Stimulated activated CD8-positive, alpha-beta memory T cell treated with anti-CD3 and anti-CD28 coated beads, Interleukin-4, amount 100 ng/mL, for 48 hours (primary cell): Measurements from ENCODE around the gene ANKRD31.
"Not testable (repeated sequence)": the region's sequence is repeated elsewhere in the genome, so short reads cannot be mapped to it uniquely, and the experiment has no call there.

Experiments used
- DNase-seq: peaks from one replicate; pipeline ENCODE4 v3.0.0-alpha.2; 2020

The ANKRD31 gene, protein sequence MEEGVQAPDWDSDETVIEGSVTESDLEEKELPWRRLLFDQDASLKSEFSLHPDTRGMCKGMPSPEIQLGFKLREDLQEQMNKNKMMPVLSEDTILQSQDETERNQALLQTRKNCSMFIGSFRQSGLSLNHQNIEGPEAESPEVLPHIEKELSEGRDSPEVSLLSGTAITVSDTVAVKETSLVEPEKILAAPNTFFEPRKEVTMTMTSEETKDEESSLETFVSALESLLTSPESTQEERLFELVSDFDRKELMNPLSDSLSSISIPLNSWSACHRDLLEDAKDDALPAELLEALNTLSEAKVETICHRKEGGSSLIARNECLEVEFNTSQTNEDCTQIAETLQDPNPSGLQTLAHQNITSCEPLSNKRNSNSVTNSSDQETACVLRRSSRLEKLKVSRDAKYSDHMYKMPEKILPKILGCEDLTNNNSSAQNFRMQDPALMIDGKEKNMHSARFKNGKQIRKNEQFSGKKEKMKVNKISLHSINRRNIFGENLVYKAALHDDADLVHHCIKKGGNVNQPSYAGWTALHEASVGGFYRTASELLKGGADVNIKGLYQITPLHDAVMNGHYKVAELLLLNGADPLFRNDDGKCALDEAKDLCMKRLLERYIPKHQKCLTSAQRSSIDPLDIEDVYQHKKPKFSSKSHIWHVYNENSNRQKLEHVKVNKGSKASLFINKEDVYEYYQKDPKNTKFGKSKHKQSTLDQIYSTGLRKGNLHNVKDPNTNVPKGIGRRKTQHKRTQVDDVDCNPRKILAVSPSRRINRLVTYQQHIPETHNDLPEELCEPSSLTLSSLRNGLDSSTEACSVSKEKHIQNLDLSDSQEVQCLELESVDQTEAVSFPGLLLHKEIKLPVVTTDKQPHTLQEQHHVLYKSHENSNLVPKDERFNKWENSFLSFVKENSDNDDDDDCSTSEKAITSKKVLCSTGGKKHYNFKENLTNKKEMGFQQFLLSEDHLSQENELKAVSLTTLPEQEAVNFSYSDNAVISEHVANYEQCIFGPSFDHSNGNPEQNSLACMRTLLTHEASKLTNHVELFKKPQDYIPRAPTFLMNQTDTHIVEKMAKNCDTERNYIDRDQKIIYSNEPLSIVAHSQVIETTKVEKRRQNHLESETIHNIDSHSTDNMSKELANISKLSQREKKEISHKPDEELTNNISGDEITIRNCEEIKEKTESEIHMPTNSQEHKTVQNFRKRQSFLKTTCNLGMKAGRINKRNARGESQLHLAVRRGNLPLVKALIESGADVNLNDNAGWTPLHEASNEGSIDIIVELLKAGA (N-terminal part only)

DNA sequence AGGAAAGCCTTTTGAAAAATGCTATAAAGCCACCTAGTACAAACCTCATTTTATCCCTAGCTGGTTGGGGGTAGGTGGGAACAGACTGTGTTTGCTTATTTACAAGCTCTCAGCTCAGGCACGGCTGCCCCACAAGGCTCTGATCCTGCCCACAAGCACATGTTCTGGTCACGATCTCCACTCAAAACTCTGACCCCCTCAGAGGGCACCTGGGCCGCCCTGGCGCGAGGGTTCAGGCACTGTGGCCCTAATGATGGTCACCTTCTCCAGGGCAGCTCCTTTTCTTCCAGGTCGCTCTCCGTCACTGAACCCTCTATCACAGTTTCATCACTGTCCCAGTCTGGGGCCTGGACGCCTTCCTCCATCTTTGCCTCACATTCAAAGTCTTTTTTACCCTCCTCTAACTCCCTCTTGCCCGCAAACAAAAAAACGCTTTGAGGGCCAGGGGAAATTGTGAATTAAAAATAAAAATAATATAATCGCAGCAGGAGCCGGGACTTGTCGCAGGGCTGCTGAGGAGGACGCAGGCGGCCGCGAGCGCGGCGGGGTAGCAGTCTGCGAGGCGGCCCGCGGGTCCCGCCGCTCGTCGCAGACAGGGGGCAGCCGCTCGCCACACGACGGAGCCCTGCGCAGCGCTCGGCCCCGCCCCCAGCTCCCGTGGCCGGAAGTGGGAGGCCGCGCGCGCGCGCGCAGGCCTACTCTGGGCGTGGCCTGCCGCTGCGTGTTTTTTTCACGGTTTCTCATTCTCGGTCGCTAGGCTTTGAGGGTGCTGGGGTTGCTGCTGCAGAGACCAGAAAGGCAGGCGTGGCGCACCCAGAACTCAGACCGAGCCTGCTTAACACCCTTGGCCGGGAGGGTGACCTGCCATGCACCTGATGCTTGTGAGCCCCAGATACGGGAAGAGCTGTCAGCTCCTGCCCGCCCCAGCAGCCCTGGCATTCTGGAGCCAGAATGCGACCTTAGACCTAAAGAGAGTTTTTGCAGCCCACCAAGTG is at the start of gene ANKRD31:
Gene ANKRD31, minus strand, starts transcription at position 557 of the 995 bp plus-strand sequence. Its CDS starts 192 bp downstream, at position 365.
- DNase-seq = peak; percentile 90

DNA sequence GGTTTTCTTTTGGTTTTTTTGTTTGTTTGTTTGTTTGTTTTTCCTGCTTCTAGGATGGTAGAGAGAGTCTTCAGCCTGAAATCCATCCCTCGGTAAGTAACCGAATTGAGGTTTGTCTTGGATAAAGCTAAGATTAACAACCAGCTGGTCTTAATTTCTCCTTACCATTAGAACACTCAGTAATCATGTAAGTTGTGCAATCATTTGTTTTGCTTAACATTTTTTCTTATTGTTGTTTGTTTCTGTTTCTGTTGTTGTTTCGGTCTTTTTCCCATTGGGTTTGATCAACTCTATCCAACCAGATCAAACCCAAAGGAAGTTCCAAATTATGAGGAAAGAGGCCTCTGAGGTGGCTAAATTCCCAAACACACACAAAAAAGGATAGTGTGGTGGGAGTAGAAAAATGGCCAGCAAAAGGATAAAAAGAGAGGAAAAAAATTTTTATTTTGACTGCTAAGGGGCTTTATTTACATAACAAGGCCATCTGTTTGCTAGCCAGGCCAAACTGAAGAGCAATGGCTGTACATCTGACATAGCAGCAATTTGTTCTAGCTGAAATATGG is 49.6 kb upstream of the ANKRD31 start:
- no peak for DNase-seq

DNA sequence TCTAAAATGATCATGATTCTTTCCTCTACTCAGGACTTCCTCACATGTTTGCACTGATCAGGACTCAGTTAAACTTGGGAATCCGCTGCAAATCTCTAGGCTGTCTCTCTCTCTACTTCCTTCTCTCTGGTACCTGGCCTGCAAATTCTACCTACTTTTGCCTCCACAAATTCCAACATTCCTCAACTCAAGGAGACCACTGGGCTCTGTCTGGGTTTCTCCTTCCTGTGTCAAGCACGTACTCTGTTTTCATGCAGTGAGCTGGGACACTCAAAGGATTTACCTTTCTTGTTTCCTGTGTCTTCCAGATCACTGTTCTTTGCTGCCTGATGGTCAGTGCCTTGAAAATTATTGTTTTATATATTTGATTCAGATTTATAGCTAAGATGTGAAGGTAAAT is 45.9 kb upstream of the ANKRD31 start:
- DNase-seq = no peak

DNA sequence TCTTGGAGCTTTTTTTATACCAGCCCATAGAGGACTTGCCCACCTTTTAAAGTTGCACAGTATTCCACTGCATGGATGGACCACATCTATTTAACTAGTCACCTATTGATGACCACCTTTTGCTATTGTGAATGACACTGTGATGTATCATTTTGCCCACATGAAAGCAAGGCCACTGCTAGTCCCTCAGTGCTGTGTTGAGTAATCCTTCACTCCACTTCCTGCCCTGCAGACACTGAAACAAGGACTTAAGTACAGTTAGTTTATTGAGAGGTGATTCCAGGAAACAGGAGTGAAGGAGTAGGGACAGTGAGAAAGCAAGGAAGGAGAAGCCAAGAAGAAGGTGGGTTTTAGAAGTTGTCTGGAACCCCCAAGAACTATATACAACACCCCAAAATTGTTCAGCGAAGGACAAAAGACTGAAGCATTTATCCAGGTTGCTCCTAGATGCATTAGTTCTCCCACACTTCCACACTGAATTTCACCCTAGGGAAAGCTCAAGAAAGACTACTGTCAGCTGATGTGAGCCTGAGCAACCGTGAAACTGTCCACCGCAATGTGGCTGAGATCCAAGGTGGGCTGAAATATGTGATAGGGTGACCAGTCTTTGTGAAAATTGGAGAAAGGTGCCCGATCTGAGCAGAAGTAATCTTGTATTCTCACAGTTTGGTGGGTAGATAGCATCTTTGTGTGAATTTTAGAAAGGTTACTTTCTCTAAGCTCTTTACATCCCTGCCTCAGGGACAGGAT is 45.2 kb upstream of the ANKRD31 start:
- DNase-seq = no peak

DNA sequence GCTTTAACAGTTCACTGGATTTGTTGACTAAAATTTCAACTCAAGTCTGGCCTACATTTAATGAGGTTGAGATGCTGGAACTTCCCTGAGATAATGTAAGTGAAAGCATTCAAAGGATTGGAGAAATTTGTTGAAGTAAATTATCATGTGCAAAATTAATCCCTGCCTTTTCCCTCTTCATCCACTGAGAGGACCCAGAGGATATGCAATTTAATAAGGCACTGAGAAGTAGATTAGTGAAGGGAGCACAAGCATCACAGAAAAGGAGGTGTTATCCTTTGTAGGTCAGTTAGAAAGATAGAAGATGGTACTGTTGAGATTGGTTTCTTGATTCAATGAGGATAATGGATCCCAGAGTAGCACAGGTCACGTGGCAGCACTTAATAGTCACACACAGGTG is 42.6 kb upstream of the ANKRD31 start:
- DNase-seq = no peak

DNA sequence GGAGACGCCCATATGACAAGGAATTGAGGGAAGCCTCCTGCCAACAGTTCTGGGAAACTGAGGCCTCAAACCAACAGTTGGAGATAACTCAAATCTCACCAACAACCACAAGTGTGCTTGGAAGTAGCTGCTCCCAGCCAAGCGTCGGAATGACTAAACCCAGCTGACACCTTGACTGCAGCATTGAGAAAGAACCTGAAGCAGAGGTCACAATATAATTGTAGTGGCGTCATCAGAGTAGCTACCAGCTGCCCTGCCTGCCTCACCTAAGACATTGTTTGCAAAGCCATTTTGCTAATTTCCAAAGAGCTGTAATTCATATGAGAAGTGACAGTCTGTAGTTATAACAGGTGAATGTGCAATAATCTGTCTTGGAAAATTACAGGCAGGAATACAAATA is 40.8 kb upstream of the ANKRD31 start:
- DNase-seq = no peak

DNA sequence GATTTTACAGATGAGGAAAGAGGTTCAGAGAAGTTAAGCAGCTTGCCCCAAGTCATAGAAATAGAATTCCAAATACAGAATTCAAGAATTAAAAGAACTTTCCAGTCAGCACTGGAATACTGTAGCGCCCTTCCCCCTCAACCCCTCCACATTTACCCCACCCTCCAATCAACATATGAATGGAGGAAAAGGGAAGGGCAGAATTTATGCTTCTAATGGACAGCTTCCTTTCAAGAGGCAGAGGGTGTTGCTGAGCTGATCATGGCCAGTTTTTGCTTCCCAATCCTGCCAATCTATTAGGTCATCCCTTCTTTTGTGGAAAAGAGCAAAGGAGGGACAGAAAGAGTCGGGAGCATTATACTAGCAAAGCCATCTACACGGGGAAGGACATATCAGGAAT is 39.1 kb upstream of the ANKRD31 start:
- no peak for DNase-seq

DNA sequence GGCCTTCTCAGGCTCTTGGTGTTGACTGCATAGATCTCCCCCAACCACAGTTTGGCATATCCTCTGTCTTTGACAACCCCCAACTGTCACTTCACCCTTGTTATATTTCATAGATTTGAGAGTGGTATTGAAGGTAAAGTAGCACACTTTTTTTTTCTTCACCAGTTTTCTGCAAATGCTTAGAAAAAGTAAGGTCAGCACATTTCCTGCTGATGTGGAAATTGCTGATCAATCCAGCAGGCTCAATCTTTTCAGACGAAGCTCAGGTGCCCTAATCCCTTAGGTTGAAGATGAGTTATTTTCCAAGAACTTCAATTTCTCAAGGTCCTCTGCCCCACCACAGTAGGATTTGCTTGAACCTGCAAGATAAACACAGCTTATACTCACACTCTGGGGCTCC is 38.5 kb upstream of the ANKRD31 start:
- no peak for DNase-seq

DNA sequence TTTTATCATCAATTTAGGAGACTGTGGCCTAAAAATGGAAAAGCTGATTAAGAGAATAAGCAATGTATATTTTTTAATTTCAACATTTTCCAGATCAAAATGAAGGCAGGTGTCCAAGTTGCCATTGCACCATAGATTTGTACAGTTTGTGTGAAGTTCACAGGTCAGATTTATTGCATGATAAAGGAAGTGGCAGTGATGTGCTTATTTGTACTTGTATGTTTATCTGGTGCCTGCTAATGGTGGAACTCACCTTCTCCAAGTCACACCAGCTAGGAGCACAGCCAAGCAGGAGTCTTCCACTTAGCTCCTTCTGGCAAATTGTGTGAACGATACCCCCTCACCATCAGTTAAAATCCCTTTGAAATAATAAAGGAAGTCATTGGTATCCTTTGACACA is 37.8 kb upstream of the ANKRD31 start:
- no peak for DNase-seq

DNA sequence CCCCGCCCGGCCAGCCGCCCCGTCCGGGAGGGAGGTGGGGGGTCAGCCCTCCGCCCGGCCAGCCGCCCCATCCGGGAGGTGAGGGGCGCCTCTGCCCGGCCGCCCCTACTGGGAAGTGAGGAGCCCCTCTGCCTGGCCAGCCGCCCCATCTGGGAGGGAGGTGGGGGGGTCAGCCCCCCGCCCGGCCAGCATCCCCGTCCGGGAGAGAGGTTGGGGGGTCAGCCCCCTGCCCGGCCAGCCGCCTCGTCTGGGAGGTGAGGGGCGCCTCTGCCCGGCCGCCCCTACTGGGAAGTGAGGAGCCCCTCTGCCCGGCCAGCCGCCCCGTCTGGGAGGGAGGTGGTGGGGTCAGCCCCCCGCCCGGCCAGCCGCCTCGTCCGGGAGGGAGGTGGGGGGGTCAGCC is 33.9 kb upstream of the ANKRD31 start:
- DNase-seq = not testable (repeated sequence)

DNA sequence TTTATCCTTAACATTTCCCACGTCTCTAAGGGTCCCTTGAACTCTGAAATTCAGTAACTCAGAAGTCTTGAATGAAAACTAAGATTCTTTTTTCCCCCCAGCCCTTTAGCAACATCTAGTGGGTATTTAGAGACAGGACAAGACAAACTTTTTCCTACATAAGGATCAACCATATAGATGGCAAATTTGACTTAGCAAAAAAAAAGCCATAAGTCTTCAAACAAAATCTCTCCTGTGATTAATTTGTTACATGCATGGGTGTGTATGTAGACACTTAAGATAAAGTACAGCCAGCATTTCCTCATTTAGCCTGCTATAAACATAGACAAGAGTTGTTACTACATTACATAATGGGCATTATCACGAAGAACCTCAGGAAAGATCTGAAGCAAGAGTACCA is 29.1 kb upstream of the ANKRD31 start:
- no peak for DNase-seq

DNA sequence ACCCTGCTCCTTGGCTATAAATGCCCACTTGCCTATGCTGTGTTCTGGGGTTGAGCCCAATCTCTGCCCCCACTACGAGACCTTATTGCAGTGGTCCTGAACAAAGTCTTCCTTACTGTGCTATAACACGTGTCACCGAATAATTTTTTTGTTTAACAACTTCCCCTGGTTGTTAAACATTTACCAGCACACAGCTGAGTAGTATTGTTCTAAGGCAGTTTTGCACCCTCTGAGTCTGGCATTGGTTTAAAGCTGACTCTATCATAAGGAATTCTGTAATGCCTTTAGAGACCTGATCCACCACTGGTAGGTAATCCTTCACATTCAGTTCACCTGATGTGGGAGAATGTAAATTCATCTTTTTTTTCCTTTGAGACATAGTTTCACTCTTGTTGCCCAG is 25.6 kb upstream of the ANKRD31 start:
- DNase-seq = no peak

DNA sequence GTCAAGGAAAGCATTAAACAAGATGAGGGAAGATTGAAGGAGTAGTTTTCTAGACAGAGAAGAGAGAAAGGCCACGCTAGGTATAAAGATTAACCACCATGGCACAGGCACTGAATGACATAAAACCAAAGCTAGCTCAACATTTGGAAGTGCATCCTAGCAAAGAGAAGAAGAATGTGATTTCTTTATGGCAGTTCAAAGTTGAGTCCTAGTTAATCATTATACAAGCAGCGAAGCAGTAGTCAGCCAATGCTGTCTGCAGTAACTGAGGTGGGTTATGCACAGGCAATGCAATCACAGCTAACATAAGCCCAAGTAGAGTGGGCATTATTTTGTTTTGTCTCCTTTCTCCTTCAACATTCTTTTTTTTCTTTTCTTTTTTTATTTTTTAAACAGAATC is 24.0 kb upstream of the ANKRD31 start:
- no peak for DNase-seq

DNA sequence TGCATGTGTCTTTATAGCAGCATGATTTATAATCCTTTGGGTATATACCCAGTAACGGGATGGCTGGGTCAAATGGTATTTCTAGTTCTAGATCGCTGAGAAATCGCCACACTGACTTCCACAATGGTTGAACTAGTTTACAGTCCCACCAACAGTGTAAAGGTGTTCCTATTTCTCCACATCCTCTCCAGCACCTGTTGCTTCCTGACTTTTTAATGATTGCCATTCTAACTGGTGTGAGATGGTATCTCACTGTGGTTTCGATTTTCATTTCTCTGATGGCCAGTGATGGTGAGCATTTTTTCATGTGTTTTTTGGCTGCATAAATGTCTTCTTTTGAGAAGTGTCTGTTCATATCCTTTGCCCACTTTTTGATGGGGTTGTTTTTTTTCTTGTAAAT is 13.8 kb upstream of the ANKRD31 start:
- DNase-seq = not testable (repeated sequence)

DNA sequence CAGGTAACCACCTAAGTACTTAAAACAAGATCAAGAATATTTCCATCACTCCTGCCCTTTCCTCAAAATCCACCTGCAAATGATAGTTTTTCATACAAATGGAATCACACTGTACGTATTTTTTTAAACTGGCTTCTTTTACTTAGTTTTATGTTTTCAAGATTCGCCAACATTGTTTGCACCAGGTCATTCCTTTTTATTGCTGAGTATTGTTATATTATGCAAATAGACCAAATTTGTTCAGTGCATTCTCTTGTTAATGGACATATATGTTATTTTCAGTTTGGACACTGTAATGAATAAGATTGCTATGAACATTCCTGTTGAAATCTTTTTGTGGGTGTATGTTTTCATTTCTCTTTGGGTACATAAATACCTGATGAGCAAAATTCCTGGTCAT is 8.3 kb upstream of the ANKRD31 start:
- DNase-seq = no peak

DNA sequence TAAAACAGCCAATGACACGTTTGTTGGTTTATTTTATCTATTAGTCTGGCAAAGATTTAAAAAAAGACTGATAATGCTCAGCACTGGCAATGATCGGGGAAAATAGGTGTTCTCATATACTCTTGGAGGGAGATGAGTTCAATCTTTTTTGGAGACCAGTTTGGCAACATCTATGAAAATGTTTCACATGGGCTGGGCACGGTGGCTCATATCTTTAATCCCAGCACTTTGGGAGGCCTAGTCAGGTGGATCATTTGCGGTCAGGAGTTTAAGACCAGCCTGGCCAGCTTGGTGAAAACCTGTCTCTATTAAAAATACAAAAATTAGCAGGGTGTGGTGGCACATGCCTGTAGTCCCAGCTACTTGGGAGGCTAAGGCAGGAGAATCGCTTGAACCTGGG is 6.8 kb upstream of the ANKRD31 start:
- no peak for DNase-seq

DNA sequence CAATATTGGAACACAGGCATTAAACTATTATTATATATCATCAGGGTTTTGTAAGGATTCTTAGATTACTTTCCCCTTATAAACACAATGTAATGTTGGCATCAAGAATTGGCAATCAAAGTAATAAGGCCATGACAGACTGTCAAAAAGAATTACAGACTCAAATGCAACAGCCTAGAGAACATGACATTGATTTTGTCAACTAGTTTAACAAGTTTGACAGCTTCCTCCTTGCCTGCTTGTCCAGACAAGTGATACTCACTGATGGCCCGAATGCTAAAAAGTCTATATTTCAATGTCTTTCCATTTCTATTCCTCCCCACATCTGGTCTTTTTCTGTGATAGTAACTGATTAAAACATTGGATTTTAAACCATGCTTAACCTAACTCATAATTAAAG is 6.4 kb upstream of the ANKRD31 start:
- no peak for DNase-seq

DNA sequence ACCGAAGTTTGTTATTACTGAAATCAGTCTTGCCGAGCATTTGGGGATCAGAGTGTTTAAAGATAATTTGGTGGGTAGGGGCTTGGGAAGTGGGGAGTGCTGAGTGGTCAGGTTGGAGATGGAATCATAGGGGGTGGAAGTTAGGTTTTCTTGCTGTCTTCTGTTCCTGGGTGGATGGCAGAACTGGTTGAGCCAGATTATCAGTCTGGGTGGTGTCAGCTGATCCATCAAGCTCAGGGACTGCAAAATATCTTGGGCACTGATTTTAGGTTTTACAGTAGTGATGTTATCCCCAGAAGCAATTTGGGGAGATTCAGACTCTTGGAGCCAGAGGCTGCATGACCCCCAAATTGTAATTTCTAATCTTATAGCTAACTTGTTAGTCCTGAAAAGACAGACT is 5.4 kb upstream of the ANKRD31 start:
- no peak for DNase-seq

DNA sequence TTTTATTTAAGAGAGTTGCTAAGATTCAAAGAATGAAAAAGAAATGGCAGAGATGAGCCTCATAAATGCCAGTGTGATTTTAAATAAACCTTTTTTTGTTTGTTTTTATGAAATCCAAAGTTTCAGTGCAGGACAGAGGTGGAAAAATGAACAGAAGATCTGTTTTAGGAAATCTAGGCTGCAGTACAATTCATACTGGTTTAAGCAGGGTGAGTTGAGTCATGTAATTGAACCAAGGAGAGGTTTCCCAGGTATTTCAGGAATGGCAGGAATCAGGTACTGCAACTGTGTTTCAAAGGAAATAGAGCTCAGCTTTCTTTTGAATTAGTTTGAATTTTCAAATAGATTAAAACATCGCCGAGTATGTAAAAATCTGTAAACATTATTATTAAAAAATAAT is 3.0 kb upstream of the ANKRD31 start:
- no peak for DNase-seq

DNA sequence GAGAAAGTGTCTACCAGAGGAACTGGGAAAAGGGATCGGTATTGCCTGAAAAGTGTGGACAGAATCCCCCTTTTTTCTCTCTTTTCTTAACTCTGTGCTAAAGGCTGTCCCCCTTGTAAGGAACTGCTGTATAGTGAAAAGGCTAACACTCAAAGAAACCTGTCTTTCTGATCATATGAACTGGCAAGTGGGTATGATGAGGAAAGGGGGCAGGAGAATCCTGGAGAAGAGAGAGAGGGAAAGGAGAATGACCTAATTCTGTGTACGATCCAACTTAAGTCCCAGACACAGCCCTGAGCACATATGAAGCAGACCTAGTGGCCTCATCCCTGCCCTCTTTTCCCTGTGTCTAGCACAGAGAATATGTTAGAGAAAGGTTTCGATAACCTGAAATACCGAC is 967 bp downstream of the ANKRD31 start:
- DNase-seq = no peak

DNA sequence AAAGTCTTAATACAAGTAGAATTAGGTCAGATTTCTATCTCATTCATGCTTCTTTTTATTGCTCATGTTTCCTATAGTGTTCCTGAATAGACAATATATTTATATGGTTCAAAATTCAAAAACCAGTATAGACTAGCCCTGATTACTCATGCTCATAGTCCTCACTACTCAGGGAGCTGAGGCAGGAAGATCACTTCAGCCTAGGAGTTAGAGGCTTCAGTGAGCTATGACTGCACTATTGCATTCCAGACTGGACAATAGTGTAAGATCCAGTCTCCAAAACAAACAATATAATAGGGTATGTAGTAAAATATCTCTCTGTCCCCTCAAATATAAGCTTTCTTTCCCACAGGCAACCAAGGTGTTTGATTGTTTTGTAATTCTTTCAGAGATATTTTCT is 2.4 kb downstream of the ANKRD31 start:
- DNase-seq = no peak
